GM12873 (cell line): ENCODE measurements around the gene FIZ1.

Experiments
- CTCF ChIP-seq: IDR thresholded peaks from 2 replicates; pipeline ENCODE4 v1.5.1; 2012; ENCODE audit warnings: low read depth, mild to moderate bottlenecking, moderate library complexity, low read length, control low read depth; ENCODE audit not compliant: insufficient read depth; ENCODE audit errors: missing control alignments

Gene FIZ1

GRCh38 chr19:55602104-55603001, 3.0 kb upstream of the FIZ1 start:
- no peak for TF ChIP-seq CTCF

GRCh38 chr19:55601084-55601483, 1.8 kb upstream of the FIZ1 start:
- no peak for TF ChIP-seq CTCF

- no peak for TF ChIP-seq CTCF
Measured at GRCh38 chr19:55600662-55601028, 1.3 kb upstream of the FIZ1 start.

- TF ChIP-seq CTCF, result no peak
Measured at GRCh38 chr19:55599842-55600661, 735 bp upstream of the FIZ1 start, which contains the start of gene ZNF524. Gene ZNF524 (plus strand): TSS chr19:55600288. CDS start chr19:55602113, 1,825 bp downstream.

GRCh38 chr19:55598719-55599467, 424 bp downstream of the FIZ1 start:
- no peak for TF ChIP-seq CTCF

- TF ChIP-seq CTCF, result no peak
Measured at GRCh38 chr19:55598034-55598433, 1.3 kb downstream of the FIZ1 start.
